ENCODE results near the gene DDAH1. TPM values are rescaled to one million over a fixed set of nuclear protein-coding genes. Genes with fewer than 3 reads are reported as not detected.

DDAH1 gene
- total and polyA plus RNA-seq, 2 experiments from 2014 or later, result 9.1 to 15.5 TPM

DNA sequence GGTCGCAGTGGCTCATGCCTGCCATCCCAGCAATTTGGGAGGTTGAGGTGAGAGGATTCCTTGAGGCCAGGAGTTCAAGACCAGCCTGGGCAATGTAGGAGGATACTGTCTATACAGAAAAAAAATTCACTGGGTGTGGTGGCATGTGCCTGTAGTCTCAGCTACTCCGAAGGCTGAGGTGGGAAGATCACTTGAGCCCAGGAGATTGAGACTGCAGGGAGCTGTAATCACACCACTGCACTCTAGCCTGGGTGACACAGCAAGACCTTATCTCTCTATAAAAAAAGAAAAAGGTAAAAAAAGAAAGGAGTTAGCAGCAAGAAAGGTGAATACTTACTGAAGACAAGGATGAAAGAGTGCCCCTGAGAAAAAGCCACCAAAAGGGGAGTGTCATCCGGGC lies 164.8 kb downstream of the DDAH1 start:
- DNase-seq (ENCODE audit: low read depth in 1 of 2, low spot score in 1 of 2), result no peak
- TF ChIP-seq, protein P1, sequence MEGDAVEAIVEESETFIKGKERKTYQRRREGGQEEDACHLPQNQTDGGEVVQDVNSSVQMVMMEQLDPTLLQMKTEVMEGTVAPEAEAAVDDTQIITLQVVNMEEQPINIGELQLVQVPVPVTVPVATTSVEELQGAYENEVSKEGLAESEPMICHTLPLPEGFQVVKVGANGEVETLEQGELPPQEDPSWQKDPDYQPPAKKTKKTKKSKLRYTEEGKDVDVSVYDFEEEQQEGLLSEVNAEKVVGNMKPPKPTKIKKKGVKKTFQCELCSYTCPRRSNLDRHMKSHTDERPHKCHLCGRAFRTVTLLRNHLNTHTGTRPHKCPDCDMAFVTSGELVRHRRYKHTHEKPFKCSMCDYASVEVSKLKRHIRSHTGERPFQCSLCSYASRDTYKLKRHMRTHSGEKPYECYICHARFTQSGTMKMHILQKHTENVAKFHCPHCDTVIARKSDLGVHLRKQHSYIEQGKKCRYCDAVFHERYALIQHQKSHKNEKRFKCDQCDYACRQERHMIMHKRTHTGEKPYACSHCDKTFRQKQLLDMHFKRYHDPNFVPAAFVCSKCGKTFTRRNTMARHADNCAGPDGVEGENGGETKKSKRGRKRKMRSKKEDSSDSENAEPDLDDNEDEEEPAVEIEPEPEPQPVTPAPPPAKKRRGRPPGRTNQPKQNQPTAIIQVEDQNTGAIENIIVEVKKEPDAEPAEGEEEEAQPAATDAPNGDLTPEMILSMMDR (IDR thresholded peaks at IDR 0.05; ENCODE audit: low read depth, low read length), result no peak
- Histone ChIP-seq H3K4me3 (no peak overlapping the region), H3K9me3 (ENCODE audit: low read depth) (no peaks in the 10 kb centered on the region), H3K27me3 (no peaks in the 10 kb centered on the region), H3K27ac (no peak overlapping the region), H3K4me1 (ENCODE audit: low read depth) (no peaks in the 10 kb centered on the region), H3K36me3 (no peaks in the 10 kb centered on the region)

DNA sequence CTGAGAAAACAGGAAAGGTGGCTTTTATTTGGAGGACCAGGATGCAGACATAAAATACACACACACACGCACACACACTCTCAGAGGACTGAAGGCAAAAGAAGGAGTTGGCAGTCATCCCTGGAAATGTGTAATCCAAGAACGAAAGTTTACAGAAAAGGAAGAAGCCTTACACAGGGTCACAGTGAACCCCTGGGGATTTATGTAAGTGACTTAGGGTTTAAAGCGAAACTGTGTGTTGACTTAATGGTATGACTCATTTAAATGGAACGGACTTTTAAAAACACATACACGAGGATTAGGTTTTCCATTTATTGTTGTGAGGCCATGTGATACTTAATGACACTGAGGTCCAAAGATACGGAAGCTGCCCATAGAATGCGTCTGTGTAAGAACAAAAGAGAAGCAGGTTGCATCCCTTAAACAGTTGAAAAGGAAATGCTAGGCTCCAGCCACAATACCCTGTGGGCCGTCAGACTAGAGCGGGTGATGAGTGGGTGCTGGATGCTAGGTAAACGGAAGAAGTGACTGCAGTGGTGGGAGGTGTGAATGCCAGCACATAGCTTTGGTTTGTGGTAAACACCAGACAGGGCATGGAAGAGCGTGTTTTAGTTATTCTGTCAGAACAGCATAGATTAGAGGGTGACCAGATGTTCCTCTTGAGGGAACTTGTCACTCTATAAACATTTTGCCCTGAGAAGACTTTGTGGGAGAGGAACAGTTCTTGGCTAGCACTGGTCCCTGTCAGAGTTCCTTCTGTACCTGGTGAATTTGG lies 166.9 kb downstream of the DDAH1 start:
- Histone ChIP-seq H3K27ac (no peak overlapping the region), H3K4me1 (ENCODE audit: low read depth) (no peaks in the 10 kb centered on the region), H3K4me3 (no peak overlapping the region), H3K27me3 (no peaks in the 10 kb centered on the region), H3K9me3 (ENCODE audit: low read depth) (no peaks in the 10 kb centered on the region), H3K36me3 (no peaks in the 10 kb centered on the region)
- peak in 1 of 2 donors; percentile 96 for DNase-seq (ENCODE audit: low read depth in 1 of 2, low spot score in 1 of 2)
- TF ChIP-seq, protein P1 (IDR thresholded peaks at IDR 0.05; ENCODE audit: low read depth, low read length), result no peak

DNA sequence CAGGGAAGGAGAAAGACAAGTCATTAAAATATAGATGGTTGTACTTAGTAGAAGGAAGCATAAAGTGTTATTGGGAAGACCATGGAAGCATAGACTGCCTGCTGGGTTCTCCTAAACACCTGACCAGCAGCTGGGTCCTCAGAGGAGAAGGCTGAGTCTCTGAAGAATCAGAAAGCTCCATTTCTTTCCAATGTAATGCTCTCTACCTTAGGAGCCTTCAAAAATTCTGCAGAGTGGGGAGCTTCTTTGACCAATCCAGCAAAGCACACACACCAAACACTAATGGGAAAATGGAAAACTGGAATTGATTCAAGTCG lies 167.5 kb downstream of the DDAH1 start:
- DNase-seq (ENCODE audit: low read depth in 1 of 2, low spot score in 1 of 2), result no peak
- TF ChIP-seq, protein P1 (IDR thresholded peaks at IDR 0.05; ENCODE audit: low read depth, low read length), result no peak
- no peaks in the 10 kb centered on the region for H3K4me1 ChIP-seq (ENCODE audit: low read depth)
- no peak overlapping the region for H3K4me3 ChIP-seq
- no peak overlapping the region for H3K27ac ChIP-seq
- no peaks in the 10 kb centered on the region for H3K36me3 ChIP-seq
- no peaks in the 10 kb centered on the region for H3K9me3 ChIP-seq (ENCODE audit: low read depth)
- no peaks in the 10 kb centered on the region for H3K27me3 ChIP-seq

DNA sequence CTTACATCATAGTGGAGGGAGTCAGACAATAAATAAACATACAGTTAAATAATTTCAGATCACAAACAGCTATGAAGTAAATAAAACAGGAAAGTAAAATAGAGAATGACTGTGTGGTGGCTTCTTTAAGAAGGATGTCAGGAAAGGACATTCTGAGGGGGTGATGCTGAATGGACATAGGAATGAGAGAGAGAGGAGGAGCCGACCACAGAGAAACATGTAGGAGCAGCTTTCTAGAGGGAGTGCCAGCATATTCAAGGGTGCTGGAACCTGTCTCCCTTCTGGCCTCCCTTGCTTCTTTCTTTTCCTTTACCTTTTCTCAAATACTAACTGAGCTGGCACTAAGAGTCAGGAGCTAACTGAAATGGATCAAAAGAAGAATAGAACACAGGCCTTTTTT lies 168.0 kb downstream of the DDAH1 start:
- no peak for DNase-seq (ENCODE audit: low read depth in 1 of 2, low spot score in 1 of 2)
- H3K27ac ChIP-seq, result no peak overlapping the region
- TF ChIP-seq, protein P1 (IDR thresholded peaks at IDR 0.05; ENCODE audit: low read depth, low read length), result no peak

DNA sequence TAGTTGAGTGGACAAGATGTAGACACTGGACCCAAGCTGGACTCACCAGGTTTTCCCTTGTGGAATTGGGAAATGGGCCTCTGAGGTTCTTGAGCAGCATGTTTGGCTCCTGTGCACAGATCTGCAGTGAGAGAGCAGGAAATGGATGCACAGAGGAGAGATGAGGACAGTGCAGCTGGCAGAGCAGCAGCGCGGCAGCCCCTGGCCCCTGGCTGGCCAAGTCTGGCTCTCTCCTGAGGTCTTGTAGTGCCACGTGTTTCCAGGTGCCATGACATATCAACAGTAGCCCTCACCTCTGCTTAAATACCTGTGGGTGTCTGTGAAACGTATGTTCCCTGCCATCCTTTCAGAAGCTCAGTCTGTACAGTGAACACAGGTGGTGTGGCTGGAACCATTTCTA lies 169.3 kb downstream of the DDAH1 start:
- Histone ChIP-seq H3K27ac (no peak overlapping the region), H3K4me1 (ENCODE audit: low read depth) (peaks cover 12% of the 10 kb centered on the region), H3K4me3 (no peak overlapping the region), H3K27me3 (no peaks in the 10 kb centered on the region), H3K9me3 (ENCODE audit: low read depth) (no peaks in the 10 kb centered on the region), H3K36me3 (no peaks in the 10 kb centered on the region)
- TF ChIP-seq, protein P1 (IDR thresholded peaks at IDR 0.05; ENCODE audit: low read depth, low read length), result no peak
- DNase-seq (ENCODE audit: low read depth in 1 of 2, low spot score in 1 of 2), result no peak

More for the DNA sequence above, 168.0 kb downstream of the DDAH1 start:
- Histone ChIP-seq H3K27me3 (no peaks in the 10 kb centered on the region), H3K36me3 (no peaks in the 10 kb centered on the region), H3K9me3 (ENCODE audit: low read depth) (no peaks in the 10 kb centered on the region), H3K4me3 (no peak overlapping the region), H3K4me1 (ENCODE audit: low read depth) (peaks cover under 1% of the 10 kb centered on the region)

All from cardiac muscle cell (in vitro differentiated cells and primary cell).